ENCODE data around the gene FKBP1B. TPM values are rescaled to one million over a fixed set of nuclear protein-coding genes. Genes with fewer than 3 reads are reported as not detected.

Gene FKBP1B
- total RNA-seq, 4 donors from 2014 or later, result 6.7 to 16.3 (median 10.9) TPM

- Histone ChIP-seq H3K36me3 (no peaks in the 10 kb centered on the region), H3K4me3 (no peak overlapping the region), H3K27me3 (no peaks in the 10 kb centered on the region), H3K4me1 (no peaks in the 10 kb centered on the region), H3K27ac (no peak overlapping the region), H3K9me3 (no peaks in the 10 kb centered on the region)
- DNase-seq, result no peak
- TF ChIP-seq, protein P1, sequence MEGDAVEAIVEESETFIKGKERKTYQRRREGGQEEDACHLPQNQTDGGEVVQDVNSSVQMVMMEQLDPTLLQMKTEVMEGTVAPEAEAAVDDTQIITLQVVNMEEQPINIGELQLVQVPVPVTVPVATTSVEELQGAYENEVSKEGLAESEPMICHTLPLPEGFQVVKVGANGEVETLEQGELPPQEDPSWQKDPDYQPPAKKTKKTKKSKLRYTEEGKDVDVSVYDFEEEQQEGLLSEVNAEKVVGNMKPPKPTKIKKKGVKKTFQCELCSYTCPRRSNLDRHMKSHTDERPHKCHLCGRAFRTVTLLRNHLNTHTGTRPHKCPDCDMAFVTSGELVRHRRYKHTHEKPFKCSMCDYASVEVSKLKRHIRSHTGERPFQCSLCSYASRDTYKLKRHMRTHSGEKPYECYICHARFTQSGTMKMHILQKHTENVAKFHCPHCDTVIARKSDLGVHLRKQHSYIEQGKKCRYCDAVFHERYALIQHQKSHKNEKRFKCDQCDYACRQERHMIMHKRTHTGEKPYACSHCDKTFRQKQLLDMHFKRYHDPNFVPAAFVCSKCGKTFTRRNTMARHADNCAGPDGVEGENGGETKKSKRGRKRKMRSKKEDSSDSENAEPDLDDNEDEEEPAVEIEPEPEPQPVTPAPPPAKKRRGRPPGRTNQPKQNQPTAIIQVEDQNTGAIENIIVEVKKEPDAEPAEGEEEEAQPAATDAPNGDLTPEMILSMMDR (IDR thresholded peaks at IDR 0.05), result no peak
- no peak for TF ChIP-seq POLR2A (IDR thresholded peaks at IDR 0.05)
Measured at GRCh38 chr2:24110660-24111303, 61.2 kb downstream of the FKBP1B start.

- H3K36me3 ChIP-seq, result no peaks in the 10 kb centered on the region
- no peak overlapping the region for H3K4me3 ChIP-seq
- H3K9me3 ChIP-seq, result no peaks in the 10 kb centered on the region
- no peaks in the 10 kb centered on the region for H3K27me3 ChIP-seq
- H3K27ac ChIP-seq, result no peak overlapping the region
- DNase-seq, result no peak
- no peak for TF ChIP-seq POLR2A (IDR thresholded peaks at IDR 0.05)
- TF ChIP-seq, protein P1 (IDR thresholded peaks at IDR 0.05), result no peak
- no peaks in the 10 kb centered on the region for H3K4me1 ChIP-seq
Measured at GRCh38 chr2:24111407-24111901, 61.9 kb downstream of the FKBP1B start.

Small RNA genes lying within 50 kb of the gene (small RNA-seq; reads per million reads assigned to genes)
- 0 reads per million in 2 donors for gene RNU6-370P

Other genes with a start within 250 kb of the FKBP1B start
- 10 to 100 TPM; 41.9 to 71.0 (median 53.1) TPM for gene ATAD2B, start 122.6 kb upstream of the FKBP1B start, total RNA-seq
- gene UBXN2A, start 109.3 kb upstream of the FKBP1B start, total RNA-seq, result 10 to 100 TPM; 11.7 to 20.4 (median 15.8) TPM
- gene MFSD2B, start 39.7 kb upstream of the FKBP1B start, total RNA-seq, result not detected
- 1 to 10 TPM; 3.3 to 5.8 (median 3.7) TPM for gene WDCP, start 2.4 kb upstream of the FKBP1B start, total RNA-seq
- gene SF3B6, start 26.6 kb downstream of the FKBP1B start, total RNA-seq, result 100 to 1,000 TPM in 2 of 4 donors, 10 to 100 TPM in 2; 75.9 to 138 (median 91.9) TPM
- 100 to 1,000 TPM in 3 of 4 donors, 10 to 100 TPM in 1; 87.5 to 371 (median 241) TPM for gene TP53I3, start 35.1 kb downstream of the FKBP1B start, total RNA-seq
- not detected for gene PFN4, start 73.6 kb downstream of the FKBP1B start, total RNA-seq
- gene FAM228B, start 73.7 kb downstream of the FKBP1B start, total RNA-seq, result 10 to 100 TPM in 2 of 4 donors, 1 to 10 TPM in 2; 6.0 to 35.5 (median 9.1) TPM
- under 1 TPM in 1 of 4 donors, not detected in 3; 0.54 TPM for gene FAM228A, start 125.3 kb downstream of the FKBP1B start, total RNA-seq